ENCODE measurements around the gene BAZ1A.

- TF ChIP-seq, protein P1, sequence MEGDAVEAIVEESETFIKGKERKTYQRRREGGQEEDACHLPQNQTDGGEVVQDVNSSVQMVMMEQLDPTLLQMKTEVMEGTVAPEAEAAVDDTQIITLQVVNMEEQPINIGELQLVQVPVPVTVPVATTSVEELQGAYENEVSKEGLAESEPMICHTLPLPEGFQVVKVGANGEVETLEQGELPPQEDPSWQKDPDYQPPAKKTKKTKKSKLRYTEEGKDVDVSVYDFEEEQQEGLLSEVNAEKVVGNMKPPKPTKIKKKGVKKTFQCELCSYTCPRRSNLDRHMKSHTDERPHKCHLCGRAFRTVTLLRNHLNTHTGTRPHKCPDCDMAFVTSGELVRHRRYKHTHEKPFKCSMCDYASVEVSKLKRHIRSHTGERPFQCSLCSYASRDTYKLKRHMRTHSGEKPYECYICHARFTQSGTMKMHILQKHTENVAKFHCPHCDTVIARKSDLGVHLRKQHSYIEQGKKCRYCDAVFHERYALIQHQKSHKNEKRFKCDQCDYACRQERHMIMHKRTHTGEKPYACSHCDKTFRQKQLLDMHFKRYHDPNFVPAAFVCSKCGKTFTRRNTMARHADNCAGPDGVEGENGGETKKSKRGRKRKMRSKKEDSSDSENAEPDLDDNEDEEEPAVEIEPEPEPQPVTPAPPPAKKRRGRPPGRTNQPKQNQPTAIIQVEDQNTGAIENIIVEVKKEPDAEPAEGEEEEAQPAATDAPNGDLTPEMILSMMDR (IDR thresholded peaks at IDR 0.05), result no peak
- no peak for TF ChIP-seq POLR2AphosphoS5 (IDR thresholded peaks at IDR 0.05)
- no peak for TF ChIP-seq POLR2A (IDR thresholded peaks at IDR 0.05; ENCODE audit: low read depth)
These were observed 65.1 kb downstream of the BAZ1A start for GRCh38 chr14:34810028-34810427.

All from esophagus muscularis mucosa (tissue), 3 donors.